AG04450 (cell line): Measurements from ENCODE around the gene PER1. TPM values are rescaled to one million over a fixed set of nuclear protein-coding genes. Genes with fewer than 3 reads are reported as not detected.

ENCODE experiments used
- CTCF ChIA-PET: fragments of 300-600, 350-600 bp; formaldehyde crosslinking; extraction: SDS; loops from one replicate; lab custom pipeline; 2022; ENCODE audit warnings: antibody characterized with exemption, inconsistent platforms; lab: Charles Lee
- POLR2A ChIA-PET: fragments of 350-600 bp; formaldehyde crosslinking; extraction: SDS; loops from one replicate; lab custom pipeline; 2021; ENCODE audit warnings: antibody characterized with exemption, inconsistent platforms; lab: Yijun Ruan, JAX
- DNase-seq: peaks from one replicate; pipeline ENCODE4 v3.0.0-alpha.2; 2011; ENCODE audit warnings: low read depth, low spot score
- H3K27ac ChIP-seq: one replicate; pipeline ENCODE4 v1.5.1; 2012; ENCODE audit warnings: low read depth, low read length, control low read depth
- H3K27me3 ChIP-seq: one replicate; pipeline ENCODE4 v1.6.0; 2012; ENCODE audit warnings: low read length; ENCODE audit not compliant: control insufficient read depth, insufficient read depth
- H3K4me3 ChIP-seq: 2 replicates; pipeline ENCODE4 v1.5.1; 2011; ENCODE audit warnings: mild to moderate bottlenecking, low read depth, low read length, control low read depth
- H3K9me3 ChIP-seq: 2 replicates; pipeline ENCODE4 v1.5.1; 2012; ENCODE audit warnings: low read length; ENCODE audit not compliant: control insufficient read depth, insufficient read depth
- polyA plus RNA-seq: library from polyadenylated mRNA; depleted of rRNA; stranded (reverse); fragments of >200 nt; gene quantifications from 2 replicates; pipeline ENCODE4 v1.2.3, GENCODE V29; 2011
- TF ChIP-seq, protein P1 (sequence below): IDR thresholded peaks from 2 replicates; pipeline ENCODE4 v1.5.1; 2011; ENCODE audit warnings: low read depth, low read length, control low read depth, inconsistent platforms

Gene PER1
- polyA plus RNA-seq, 1 experiment = 3.1 TPM

DNA sequence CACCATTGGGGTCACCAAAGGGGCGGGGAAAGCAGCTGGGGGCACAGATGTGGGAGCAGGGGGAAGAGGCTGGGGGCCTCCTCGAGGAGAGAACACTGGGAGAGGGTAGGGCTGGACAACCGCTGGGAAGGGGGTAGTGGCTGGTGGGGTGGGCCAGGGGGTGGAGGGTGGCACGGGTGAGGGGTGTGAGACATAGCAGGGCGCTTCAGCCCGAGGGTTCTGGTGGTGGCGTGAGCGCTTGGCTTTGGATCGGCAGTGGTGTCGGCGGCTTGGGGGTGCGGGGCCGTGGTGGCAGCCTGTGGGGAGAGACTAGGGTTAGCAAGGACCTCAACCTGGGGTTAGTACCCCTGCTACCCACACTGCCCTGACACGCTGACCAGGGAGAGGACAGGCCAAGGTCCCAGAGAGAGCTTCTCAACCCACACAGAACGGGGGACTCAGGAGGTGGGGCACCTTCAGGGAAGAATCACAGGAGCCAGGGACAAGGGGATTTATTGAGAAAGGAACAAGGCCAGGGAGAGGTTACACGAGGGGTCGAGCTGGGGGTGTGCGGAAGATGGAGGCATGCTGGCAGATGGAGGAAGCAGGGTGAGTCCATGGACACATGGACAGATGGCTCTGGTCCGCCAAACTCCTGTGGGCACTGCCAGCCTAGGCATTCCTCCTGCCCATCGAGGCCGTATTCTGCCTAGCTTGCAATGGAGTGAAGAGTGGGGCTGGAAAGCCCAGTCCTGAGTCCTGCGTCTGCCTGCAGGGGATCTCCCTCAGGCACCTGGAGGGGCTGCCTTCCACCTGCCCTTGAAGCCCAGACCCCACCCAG, 8.4 kb downstream of the PER1 start:
- Histone ChIP-seq H3K27me3 (no peaks in the 10 kb centered on the region), H3K4me3 (no peak overlapping the region), H3K27ac (no peak overlapping the region), H3K9me3 (no peaks in the 10 kb centered on the region; the same call in 1 of the 2 replicates)
- TF ChIP-seq, protein P1, sequence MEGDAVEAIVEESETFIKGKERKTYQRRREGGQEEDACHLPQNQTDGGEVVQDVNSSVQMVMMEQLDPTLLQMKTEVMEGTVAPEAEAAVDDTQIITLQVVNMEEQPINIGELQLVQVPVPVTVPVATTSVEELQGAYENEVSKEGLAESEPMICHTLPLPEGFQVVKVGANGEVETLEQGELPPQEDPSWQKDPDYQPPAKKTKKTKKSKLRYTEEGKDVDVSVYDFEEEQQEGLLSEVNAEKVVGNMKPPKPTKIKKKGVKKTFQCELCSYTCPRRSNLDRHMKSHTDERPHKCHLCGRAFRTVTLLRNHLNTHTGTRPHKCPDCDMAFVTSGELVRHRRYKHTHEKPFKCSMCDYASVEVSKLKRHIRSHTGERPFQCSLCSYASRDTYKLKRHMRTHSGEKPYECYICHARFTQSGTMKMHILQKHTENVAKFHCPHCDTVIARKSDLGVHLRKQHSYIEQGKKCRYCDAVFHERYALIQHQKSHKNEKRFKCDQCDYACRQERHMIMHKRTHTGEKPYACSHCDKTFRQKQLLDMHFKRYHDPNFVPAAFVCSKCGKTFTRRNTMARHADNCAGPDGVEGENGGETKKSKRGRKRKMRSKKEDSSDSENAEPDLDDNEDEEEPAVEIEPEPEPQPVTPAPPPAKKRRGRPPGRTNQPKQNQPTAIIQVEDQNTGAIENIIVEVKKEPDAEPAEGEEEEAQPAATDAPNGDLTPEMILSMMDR = no peak
- DNase-seq = no peak
- POLR2A ChIA-PET = no interaction called here
- CTCF ChIA-PET = no interaction called here

GRCh38 chr17:8142887-8143580, 9.2 kb downstream of the PER1 start:
- H3K4me3 ChIP-seq = no peak overlapping the region
- no peak for DNase-seq
- no peaks in the 10 kb centered on the region; the same call in 1 of the 2 replicates for H3K9me3 ChIP-seq
- no peaks in the 10 kb centered on the region for H3K27me3 ChIP-seq
- ChIA-PET POLR2A (interaction anchor here (0.7 kb wide), 1 partner anchor 545 kb away, joined by 4 read pairs; no protein-coding TSS in a partner anchor), CTCF (no interaction called here)
- H3K27ac ChIP-seq = no peak overlapping the region
- TF ChIP-seq, protein P1 = no peak

DNA sequence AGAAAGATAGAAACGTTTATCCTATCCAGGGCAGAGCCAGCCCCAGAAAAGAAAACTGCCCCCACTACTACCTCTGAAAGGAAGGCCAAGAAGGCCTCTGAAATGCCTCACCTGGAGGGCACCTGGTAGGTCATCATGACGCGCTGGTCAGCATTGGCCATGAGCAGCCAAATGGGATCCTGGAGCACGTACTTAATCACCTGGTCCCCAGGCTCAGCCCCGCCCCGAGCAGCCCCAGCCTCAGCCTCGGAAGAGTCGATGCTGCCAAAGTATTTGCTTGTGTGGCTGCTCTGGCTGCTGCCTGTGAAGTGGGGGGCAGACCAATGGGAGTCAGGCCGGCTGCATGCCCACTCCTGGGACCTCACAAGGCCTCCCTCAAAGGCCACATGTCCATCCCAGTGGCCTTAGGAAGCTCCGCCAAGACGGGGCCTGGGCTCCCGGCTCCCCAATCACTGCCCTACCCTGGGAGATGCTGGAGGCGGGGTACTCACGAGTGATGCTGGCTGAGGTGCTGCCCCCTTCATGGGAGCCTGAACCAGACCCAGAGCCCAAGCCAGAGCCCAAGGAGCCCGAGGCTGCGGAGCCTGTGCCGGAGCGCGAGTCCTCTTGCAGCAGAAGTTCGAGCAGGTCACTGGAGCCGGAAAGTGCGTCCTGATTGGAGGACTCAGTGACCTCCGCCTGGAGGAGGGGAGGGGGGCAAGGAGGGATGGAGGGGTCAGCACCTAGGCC, 9.9 kb downstream of the PER1 start:
- H3K27me3 ChIP-seq = no peaks in the 10 kb centered on the region
- TF ChIP-seq, protein P1 = no peak
- H3K27ac ChIP-seq = no peak overlapping the region
- no peaks in the 10 kb centered on the region; the same call in 1 of the 2 replicates for H3K9me3 ChIP-seq
- H3K4me3 ChIP-seq = no peak overlapping the region
- ChIA-PET CTCF (no interaction called here), POLR2A (interaction anchor here (0.7 to 3.7 kb wide), 2 partner anchors 8 to 544 kb away, joined by 4 to 18 read pairs; no protein-coding TSS in a partner anchor)
- DNase-seq = no peak

DNA sequence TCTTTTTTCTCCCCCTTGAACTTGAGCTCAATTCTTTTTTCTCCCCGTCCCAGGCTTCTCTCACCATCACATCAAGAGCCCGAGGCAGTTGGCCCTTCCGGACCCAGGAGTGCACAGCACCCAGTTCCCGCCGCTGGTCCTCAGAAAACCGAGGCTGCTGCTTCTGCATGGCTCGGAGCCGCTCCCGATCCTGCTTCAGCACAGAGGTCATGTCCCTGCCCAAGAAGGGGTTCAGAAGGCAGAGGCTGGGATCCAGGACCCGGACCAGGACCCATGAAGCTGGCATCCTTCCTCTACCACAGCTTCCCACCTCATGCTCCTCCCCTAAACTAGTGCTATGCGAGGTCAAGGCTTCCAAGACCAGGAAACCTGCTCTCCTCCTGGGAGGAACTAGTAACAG, 10.5 kb downstream of the PER1 start:
- H3K27ac ChIP-seq = no peak overlapping the region
- H3K4me3 ChIP-seq = no peak overlapping the region
- H3K9me3 ChIP-seq = no peaks in the 10 kb centered on the region; the same call in 1 of the 2 replicates
- CTCF ChIA-PET = interaction anchor here (5.2 kb wide), 1 partner anchor 23 kb away, joined by 38 read pairs; the partner anchor contains the start of gene ALOXE3
- no peak for DNase-seq
- POLR2A ChIA-PET = interaction anchor here (0.6 to 3.7 kb wide), 2 partner anchors 9 to 115 kb away, joined by 3 to 18 read pairs; no protein-coding TSS in a partner anchor
- H3K27me3 ChIP-seq = no peaks in the 10 kb centered on the region
- TF ChIP-seq, protein P1 = no peak
